GM11168 (cell line): ENCODE measurements around the gene GALNT13.

ENCODE experiments used
- in situ Hi-C: fragments of 300-500 bp; cut with MboI; formaldehyde crosslinking; loops from one replicate; pipeline ENCODE4 v1.12.0; 2022; ENCODE audit warnings: low sequenced_read_pairs; ENCODE audit not compliant: unreplicated experiment

GALNT13 gene

GRCh38 chr2:154203206-154203605, 331.5 kb downstream of the GALNT13 start:
- in situ Hi-C loops = no loop called here

- in situ Hi-C loops = no loop called here
These were observed 332.2 kb downstream of the GALNT13 start for GRCh38 chr2:154203902-154204301.

GRCh38 chr2:154207288-154208047, 335.7 kb downstream of the GALNT13 start:
- in situ Hi-C loops = no loop called here

DNA sequence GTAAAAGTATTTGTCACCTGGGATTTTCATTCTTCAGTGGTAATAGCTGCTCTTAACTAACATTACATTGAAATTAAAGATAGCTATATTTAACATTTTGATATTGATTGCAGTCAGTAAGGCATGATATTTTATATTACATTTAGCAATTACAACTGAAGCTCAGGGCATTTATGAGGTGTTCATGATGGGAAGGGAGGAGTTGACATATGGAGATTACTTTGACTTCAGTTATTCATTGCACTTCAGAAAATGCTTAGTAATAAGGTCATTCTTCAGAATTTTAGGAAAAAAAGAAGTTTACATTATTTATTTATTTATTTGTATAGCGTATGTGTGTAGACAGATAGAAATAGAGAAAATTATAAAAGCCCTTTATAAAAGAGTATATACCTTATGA, 352.0 kb downstream of the GALNT13 start:
- in situ Hi-C loops = no loop called here

GRCh38 chr2:154226931-154227330, 355.2 kb downstream of the GALNT13 start:
- in situ Hi-C loops = no loop called here

- in situ Hi-C loops = no loop called here
These were observed 357.0 kb downstream of the GALNT13 start for GRCh38 chr2:154228566-154229280.

- in situ Hi-C loops = no loop called here
These were observed 358.2 kb downstream of the GALNT13 start for GRCh38 chr2:154229966-154230365.

DNA sequence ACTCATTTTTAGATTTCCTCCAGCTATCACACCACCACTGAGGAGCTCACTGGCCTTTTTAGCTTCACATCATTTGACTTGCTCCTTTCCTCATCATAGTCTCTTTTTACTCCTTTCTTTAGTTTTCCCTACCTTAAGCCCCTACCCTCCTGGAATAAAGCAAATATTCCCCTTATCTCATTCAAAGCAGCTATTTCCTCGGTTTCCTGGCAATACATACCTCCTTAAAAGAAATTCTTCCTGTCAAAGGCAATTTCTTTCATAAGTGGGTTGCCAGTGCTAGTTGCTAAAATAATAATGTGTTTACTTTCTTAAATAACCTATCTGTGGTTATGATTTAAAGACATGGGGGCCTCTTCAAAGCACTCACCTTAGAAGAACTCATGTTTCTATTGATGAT, 359.3 kb downstream of the GALNT13 start:
- in situ Hi-C loops = no loop called here

- in situ Hi-C loops = no loop called here
These were observed 361.5 kb downstream of the GALNT13 start for GRCh38 chr2:154233231-154233630.

DNA sequence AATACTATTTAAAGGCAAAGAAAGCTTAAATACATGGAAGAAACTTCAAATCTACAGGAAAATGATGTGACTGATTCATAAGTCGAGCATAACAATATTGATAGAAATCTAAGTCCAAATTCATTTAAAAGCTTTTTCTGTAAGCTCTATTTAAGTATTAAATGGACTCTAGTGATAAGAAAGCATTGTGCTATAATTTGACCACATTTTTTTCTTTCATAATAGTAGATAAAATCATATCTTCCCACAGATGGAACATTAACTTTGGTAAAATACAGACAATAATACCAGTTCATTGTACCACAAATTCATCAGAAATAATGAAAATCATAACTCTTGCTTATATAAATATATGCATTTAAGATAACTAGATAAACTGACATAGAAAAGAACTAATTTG, 366.5 kb downstream of the GALNT13 start:
- in situ Hi-C loops = no loop called here

- in situ Hi-C loops = no loop called here
These were observed 368.6 kb downstream of the GALNT13 start for GRCh38 chr2:154240316-154240715.

DNA sequence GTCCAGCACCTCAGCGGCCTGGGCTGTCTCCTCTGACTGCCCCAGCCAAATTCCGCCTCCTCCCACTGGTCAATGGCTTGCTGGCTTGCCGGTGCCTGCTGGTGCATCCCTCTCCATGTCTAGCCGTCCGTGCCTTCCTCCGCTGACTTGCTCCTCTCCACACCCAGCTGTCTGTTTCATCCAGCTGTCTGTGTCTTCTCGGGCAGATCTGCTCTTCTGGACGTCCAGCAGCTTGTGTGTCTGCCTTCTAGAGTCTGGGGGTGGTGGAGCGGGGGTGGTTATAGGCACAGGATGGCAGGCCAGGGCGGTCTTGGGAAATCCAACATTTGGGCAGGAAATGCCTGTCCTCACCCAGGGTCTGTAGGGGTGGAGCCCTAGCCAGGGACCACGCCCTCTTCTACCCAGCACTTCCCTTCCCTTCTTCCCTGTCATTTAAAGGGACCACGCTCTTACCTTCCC, 369.2 kb downstream of the GALNT13 start:
- in situ Hi-C loops = no loop called here

GRCh38 chr2:154242687-154243086, 371.0 kb downstream of the GALNT13 start:
- in situ Hi-C loops = no loop called here

DNA sequence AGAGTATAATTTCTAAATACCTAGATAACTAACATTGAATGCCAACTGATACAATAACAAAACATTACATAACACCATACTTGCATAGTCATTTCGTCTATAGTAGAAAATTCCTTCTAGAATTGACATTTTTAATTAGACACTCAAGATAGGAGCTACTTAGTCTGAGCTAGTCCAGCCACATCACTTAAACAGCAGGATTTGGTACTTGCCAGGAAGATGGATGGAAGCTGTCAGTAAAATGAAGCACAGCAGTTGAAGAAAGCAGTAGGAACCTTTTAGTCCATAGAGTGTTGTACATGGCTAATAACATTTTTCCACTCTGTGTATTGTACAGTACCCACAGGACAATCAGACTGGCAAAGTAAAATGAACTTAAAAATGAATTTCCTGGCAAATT, 372.0 kb downstream of the GALNT13 start:
- in situ Hi-C loops = no loop called here

GRCh38 chr2:154244932-154245331, 373.2 kb downstream of the GALNT13 start:
- in situ Hi-C loops = no loop called here

DNA sequence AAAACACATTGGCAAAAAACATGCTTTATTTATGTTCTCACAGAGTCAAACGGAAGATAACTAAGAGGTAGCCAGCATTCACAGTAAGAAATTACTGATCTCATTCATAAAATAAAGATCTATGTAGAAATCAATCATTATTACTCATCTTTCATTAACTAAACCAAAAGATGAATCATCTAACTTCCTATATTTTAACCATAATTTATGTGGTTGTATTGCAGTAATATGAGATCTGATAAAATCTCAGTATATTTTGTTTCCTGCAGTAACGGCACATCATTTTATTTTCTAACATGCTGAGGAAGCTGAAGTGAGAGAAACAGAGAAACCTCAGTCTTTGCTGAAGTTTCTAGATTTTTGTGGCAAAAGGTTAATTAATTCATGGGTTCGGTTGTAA, 375.8 kb downstream of the GALNT13 start:
- in situ Hi-C loops = no loop called here

- in situ Hi-C loops = no loop called here
These were observed 384.4 kb downstream of the GALNT13 start for GRCh38 chr2:154256136-154256535.

GRCh38 chr2:154259030-154259429, 387.3 kb downstream of the GALNT13 start:
- in situ Hi-C loops = no loop called here

GRCh38 chr2:154261473-154262027, 389.8 kb downstream of the GALNT13 start:
- in situ Hi-C loops = no loop called here

- in situ Hi-C loops = no loop called here
These were observed 391.5 kb downstream of the GALNT13 start for GRCh38 chr2:154263206-154263605.

GRCh38 chr2:154264024-154264423, 392.3 kb downstream of the GALNT13 start:
- in situ Hi-C loops = no loop called here
